Left hindlimb (tissue), 1 donor: Measurements from ENCODE around the gene SSPN.
"Not testable (repeated sequence)": the region's sequence is repeated elsewhere in the genome, so short reads cannot be mapped to it uniquely, and the experiment has no call there.

Source experiments
- DNase-seq: peaks from one replicate; pipeline ENCODE4 v3.0.0-alpha.2; 2018

SSPN gene

DNA sequence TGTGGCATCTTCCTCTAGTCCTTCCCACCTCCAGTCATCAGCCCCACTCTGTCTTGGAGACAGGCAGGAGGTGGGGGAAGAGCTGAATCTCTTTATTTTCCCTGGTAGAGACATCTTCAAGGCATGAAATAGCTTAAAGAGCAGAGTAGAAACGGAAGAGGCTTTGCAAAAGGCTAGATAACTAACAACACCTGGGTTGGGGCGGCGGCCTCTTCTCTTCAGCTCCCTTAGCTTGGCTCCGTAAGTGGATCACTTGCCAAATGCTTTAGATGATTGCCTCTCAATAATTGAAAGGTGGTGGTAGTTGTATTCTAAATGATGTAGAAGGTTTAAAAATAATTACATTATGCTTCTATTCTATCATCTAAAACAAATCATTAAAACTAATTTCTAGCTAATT, 36.1 kb downstream of the SSPN start:
- DNase-seq: no peak

GRCh38 chr12:26231921-26232320, 36.5 kb downstream of the SSPN start:
- DNase-seq: no peak

DNA sequence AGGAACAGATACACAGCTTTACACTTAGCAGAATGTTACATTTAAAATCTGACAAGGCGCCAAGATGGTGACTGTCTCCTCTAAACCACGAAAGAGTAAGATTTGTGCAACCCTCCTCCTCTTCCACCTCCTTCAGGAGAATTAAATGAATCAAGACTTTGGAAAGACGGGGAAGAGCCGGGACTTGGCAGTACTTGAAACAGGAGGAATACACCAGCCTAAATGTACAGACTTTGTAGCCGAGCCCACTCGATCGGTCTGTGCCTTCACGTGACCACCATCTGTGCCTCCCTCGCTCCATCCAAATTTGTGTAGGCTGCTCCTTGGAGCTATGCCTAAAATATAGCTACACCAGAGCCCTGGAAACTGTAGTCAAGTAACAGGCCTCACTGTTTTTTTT, 38.3 kb downstream of the SSPN start:
- DNase-seq: peak; percentile 74

DNA sequence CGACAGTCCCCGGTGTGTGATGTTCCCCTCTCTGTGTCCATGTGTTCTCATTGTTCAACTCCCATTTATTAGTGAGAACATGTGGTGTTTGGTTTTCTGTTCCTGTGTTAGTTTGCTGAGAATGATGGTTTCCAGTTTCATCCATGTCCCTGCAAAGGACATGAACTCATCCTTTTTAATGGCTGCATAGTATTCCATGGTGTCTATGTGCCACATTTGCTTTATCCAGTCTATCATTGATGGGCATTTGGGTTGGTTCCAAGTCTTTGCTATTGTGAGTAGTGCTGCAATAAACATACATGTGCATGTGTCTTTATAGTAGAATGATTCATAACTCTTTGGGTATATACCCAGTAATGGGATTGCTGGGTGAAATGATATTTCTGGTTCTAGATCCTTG, 40.1 kb downstream of the SSPN start:
- not testable (repeated sequence) for DNase-seq

- no peak for DNase-seq
These were observed 43.2 kb downstream of the SSPN start for GRCh38 chr12:26238341-26239121.

DNA sequence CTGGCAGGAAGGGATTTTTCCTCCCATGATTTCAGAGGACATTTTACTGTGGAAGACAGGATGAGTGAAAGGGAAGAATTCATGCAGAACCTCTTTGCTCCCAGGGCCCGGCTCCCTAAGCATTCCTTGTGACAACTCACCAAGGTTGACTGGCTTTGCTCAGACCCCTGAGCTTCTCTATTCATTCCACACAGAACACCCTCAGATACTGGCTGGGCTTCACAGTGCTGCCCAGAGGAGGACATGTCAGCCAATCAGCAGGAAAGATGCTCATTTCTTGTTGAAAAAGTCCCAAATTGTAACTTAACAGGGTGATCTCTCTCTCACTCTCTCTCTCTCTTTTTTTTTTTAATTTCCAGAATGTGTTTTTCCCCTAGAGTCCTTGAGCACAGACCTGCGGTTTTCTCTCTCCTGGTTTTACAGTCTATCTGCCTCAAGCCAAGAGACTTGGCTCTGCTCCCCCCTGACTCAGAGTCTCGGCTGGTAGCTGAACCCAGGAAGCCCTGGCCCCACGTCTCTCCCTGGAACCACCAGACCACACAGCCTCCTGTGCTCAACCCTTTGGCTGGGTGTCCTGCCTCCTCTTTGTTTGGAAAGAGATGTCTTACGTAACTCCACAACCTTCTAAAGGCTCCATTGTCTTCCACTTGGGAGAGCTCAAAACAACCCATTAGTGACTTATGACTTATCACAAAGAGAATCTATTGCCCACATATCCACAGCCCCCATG, 43.9 kb downstream of the SSPN start:
- peak; percentile 35 for DNase-seq

GRCh38 chr12:26239852-26240815, 44.8 kb downstream of the SSPN start:
- no peak for DNase-seq

GRCh38 chr12:26241080-26241479, 45.7 kb downstream of the SSPN start:
- DNase-seq: no peak

GRCh38 chr12:26242683-26243082, 47.3 kb downstream of the SSPN start:
- no peak for DNase-seq

GRCh38 chr12:26244503-26244902, 49.1 kb downstream of the SSPN start:
- no peak for DNase-seq

GRCh38 chr12:26245175-26245942, 50.0 kb downstream of the SSPN start:
- no peak for DNase-seq

- no peak for DNase-seq
These were observed 51.3 kb downstream of the SSPN start for GRCh38 chr12:26246483-26247164.

DNA sequence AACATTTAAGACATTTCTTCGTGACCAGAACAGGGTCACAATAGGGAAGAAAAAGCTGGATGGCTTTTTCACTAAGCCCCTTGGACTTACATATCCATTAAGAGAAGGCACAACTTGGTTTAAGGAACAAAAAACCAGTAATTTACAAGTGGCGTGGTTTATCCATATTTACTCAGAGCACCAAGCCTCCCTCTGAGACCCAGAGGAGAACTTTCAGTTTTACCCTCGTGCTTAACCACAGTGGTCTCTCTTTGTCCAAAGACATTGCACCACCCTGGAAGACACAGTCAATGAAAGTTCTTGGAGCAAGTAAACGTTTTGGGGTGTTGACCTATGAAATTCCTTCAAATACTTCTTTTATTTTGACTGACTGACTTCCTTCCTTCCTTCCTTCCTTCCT, 52.5 kb downstream of the SSPN start:
- no peak for DNase-seq

GRCh38 chr12:26250801-26251200, 55.4 kb downstream of the SSPN start:
- no peak for DNase-seq

- no peak for DNase-seq
These were observed 56.2 kb downstream of the SSPN start for GRCh38 chr12:26251600-26251999.

DNA sequence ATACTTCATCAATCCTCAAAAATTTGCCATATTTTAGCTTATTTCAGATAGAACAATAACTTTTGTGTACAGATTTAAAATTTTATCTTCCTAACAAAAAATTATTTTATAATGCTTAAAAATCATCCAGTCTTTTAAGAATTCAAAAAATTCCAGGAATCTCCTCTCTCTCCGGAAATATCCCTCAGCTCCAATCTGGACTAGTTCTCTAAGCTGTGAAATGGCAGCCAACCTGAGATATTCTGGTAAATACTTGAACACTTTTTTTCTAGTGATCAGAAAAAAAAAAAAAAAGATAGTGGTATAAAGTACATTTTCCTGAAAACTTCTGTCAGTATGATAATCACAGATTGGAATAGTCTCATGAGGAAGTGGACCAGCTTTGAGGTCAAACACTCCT, 57.6 kb downstream of the SSPN start:
- DNase-seq: no peak

DNA sequence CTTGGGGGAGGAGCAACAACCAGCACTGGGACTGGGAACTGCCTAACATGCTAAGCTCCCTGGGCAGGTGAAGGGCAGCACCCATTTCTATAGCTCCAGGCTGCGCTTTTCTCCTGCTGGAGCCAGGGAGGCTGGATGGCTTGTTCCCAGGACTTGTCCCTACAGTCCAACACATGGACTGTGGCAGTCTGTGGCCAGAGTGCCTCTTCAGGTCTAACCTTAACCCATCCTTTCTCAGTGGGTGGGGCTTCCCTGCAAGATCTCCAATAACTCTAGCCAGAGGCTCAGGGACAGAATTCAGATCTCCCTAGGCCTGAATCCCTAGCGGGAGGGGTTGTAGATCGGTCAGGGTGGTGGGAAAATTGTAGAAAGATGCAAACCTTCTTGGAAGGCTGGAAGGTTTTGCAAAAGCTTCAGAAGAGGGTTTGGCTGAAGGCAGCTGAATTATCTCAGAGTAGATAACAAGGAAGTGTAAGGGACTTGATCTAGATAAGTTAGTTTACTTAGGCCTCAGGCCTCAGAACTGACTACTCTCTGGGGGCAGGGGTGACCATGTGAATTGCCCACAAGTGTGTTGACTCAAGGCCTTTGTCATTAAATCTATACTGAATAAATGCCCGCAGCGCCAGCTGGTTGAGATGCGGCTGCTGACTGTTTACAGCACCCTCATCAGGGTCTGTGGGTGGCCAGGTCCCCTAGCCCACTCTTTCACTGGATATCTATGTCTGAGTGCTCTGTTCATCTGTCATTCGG, 60.7 kb downstream of the SSPN start:
- no peak for DNase-seq

DNA sequence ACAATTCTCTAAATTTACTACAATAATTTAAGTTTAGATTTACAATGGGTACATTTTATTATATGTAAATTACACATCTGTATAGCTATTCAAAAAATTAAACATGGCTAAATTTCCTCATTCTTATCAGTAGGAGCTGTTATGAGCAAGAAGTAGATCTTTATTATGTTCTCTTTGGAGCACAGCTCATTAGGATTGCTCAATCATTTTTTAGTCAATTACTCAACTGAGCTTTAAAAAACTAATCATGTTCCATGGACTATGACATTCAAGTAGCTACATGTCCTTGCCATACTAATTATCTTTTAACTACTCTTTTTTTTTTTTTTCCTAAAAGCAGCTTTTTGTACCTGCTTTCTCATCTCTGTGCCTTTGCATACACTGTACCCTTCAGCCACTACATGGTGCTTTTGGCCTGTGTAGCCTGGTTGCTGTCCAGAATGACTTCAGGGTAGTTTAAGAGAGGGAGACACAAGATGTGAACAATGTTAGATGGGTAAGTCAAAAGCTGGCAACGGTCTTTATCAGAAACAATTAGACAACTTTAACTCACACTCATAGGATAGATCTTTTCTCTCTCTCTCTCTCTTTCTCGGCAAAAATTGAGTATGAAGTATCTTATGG, 69.0 kb downstream of the SSPN start:
- no peak for DNase-seq

DNA sequence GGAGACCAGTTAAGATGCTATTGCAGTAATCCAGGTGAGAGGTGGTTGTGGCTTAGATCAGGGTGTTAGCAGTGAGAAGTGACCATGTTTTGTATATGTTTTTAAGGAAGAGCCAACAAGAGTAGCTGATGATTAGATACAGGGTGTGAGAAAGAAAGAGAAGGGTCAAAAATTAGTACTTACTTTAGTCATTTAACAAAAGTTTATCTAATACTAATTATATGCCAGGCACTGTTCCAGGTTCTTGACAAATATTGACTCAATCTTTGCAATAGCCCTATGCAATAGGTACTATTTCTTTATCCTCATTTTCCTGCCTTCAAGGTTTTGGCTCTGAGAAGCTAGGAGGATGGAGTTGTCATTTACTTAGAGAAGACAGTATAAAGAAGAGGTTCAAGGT, 70.2 kb downstream of the SSPN start:
- DNase-seq: no peak

- no peak for DNase-seq
These were observed 71.5 kb downstream of the SSPN start for GRCh38 chr12:26266881-26267280.
